ENCODE results near the gene SLX4. TPM values are rescaled to one million over a fixed set of nuclear protein-coding genes. Genes with fewer than 3 reads are reported as not detected.

Gene SLX4
- total RNA-seq, 1 experiment from 2014 or later, result 15.5 TPM

GRCh38 chr16:3598236-3598635 lies 13.2 kb downstream of the SLX4 start:
- H3K4me1 ChIP-seq (ENCODE audit: control insufficient read depth, insufficient read depth, low read length), result no peaks in the 10 kb centered on the region
- no peaks in the 10 kb centered on the region for H3K27me3 ChIP-seq (ENCODE audit: control insufficient read depth, insufficient read depth, low read length)
- ATAC-seq, result no peak
- DNase-seq (ENCODE audit: low read depth, low spot score), result no peak
- TF ChIP-seq CTCF (IDR thresholded peaks at IDR 0.05) (no peak), POLR2AphosphoS5 (IDR thresholded peaks at IDR 0.05; ENCODE audit: low read depth, low read length) (no peak), SIN3A (IDR thresholded peaks at IDR 0.05; ENCODE audit: borderline replicate concordance, insufficient read depth, low read depth, low read length) (no peak), TCF7L2 (IDR thresholded peaks at IDR 0.05; ENCODE audit: low read depth, low read length) (no peak), REST (IDR thresholded peaks at IDR 0.05; ENCODE audit: insufficient read depth in 1 of 2, low read depth in 2 of 2, low read length in 1 of 2) (no peak)
- CTCF ChIA-PET, result no interaction called here
- no TSS peak for BruUV-seq (replicated peaks)
- in situ Hi-C loops (cut with HindIII; ENCODE audit: low pct_unique_long_range_greater_than_20kb, low sequenced_read_pairs) (no loop called here), intact Hi-C loops (cut with micrococcal nuclease; ENCODE audit: unreplicated experiment) (no loop called here)
- POLR2A ChIA-PET, result interaction anchor here (0.6 kb wide), 1 partner anchor 66 kb away, joined by 5 read pairs; no protein-coding TSS in a partner anchor
- H3K9me3 ChIP-seq (ENCODE audit: control insufficient read depth, insufficient read depth, low read depth, low read length), result peaks cover 10% of the 10 kb centered on the region; the same call in 1 of the 2 replicates
- H3K27ac ChIP-seq (ENCODE audit: low read length), result no peak overlapping the region
- no peaks in the 10 kb centered on the region for H3K36me3 ChIP-seq (ENCODE audit: control insufficient read depth, insufficient read depth, low read length)
- H3K4me3 ChIP-seq (ENCODE audit: low read depth in 2 of 2, low read length in 2 of 2), result no peak overlapping the region

- intact Hi-C loops (cut with micrococcal nuclease; ENCODE audit: unreplicated experiment), result no loop called here
- Histone ChIP-seq H3K27ac (ENCODE audit: low read length) (no peak overlapping the region), H3K36me3 (ENCODE audit: control insufficient read depth, insufficient read depth, low read length) (no peaks in the 10 kb centered on the region), H3K4me1 (ENCODE audit: control insufficient read depth, insufficient read depth, low read length) (no peaks in the 10 kb centered on the region), H3K9me3 (ENCODE audit: control insufficient read depth, insufficient read depth, low read depth, low read length) (peaks cover 10% of the 10 kb centered on the region; the same call in 1 of the 2 replicates), H3K4me3 (ENCODE audit: low read depth in 2 of 2, low read length in 2 of 2) (no peak overlapping the region), H3K27me3 (ENCODE audit: control insufficient read depth, insufficient read depth, low read length) (no peaks in the 10 kb centered on the region)
- no peak for ATAC-seq
- in situ Hi-C loops (cut with HindIII; ENCODE audit: low pct_unique_long_range_greater_than_20kb, low sequenced_read_pairs), result no loop called here
- TF ChIP-seq REST (IDR thresholded peaks at IDR 0.05; ENCODE audit: insufficient read depth in 1 of 2, low read depth in 2 of 2, low read length in 1 of 2), result no peak
- TF ChIP-seq CTCF (IDR thresholded peaks at IDR 0.05), result no peak
- no peak for TF ChIP-seq SIN3A (IDR thresholded peaks at IDR 0.05; ENCODE audit: borderline replicate concordance, insufficient read depth, low read depth, low read length)
- no peak for TF ChIP-seq TCF7L2 (IDR thresholded peaks at IDR 0.05; ENCODE audit: low read depth, low read length)
- ChIA-PET CTCF (no interaction called here), POLR2A (no interaction called here)
- no peak for DNase-seq (ENCODE audit: low read depth, low spot score)
- BruUV-seq (replicated peaks), result no TSS peak
These were observed 13.7 kb downstream of the SLX4 start for GRCh38 chr16:3597676-3598075.
